PFSK-1 (cell line): ENCODE data around the gene TACO1.

ENCODE experiments used
- POLR2AphosphoS5 ChIP-seq: IDR thresholded peaks from 2 replicates; pipeline ENCODE4 v1.6.1; 2012; ENCODE audit warnings: low read depth, mild to moderate bottlenecking, control low read depth, low read length, moderate library complexity
- REST ChIP-seq, 2 experiments: IDR thresholded peaks; 2 replicates each; pipeline versions ENCODE4 v1.6.1 to v1.8.0; 2011 to 2012; ENCODE audit warnings: low read depth in 2 of 2, low read length in 2 of 2, control low read depth in 1 of 2, inconsistent platforms in 1 of 2, mild to moderate bottlenecking in 1 of 2, moderate library complexity in 1 of 2; ENCODE audit not compliant: insufficient read depth in 1 of 2
- SIN3A ChIP-seq: IDR thresholded peaks from 2 replicates; pipeline ENCODE4 v1.6.1; 2012; ENCODE audit warnings: mild to moderate bottlenecking, low read length, moderate library complexity, borderline replicate concordance; ENCODE audit not compliant: insufficient read depth
- TAF1 ChIP-seq: IDR thresholded peaks from 2 replicates; pipeline ENCODE4 v1.6.1; 2012; ENCODE audit warnings: low read length, control low read depth, borderline replicate concordance; ENCODE audit not compliant: insufficient read depth

GRCh38 chr17:63623786-63624530, 23.3 kb downstream of the TACO1 start:
- TF ChIP-seq TAF1: no peak
- no peak for TF ChIP-seq REST (IDR thresholded peaks at IDR 0.05; ENCODE audit: insufficient read depth in 1 of 2, low read depth in 2 of 2, low read length in 2 of 2)
- no peak for TF ChIP-seq SIN3A
- TF ChIP-seq POLR2AphosphoS5: no peak
